Measurements from ENCODE around the gene TXNDC12. TPM values are rescaled to one million over a fixed set of nuclear protein-coding genes. Genes with fewer than 3 reads are reported as not detected.
A peak's percentile ranks its signal among the peaks of the same experiment; 100 is the strongest.

The TXNDC12 gene
- total RNA-seq, 1 experiment from 2014 or later: 77.5 TPM

GRCh38 chr1:52057255-52057654, 2.3 kb upstream of the TXNDC12 start:
- H3K27me3 ChIP-seq (ENCODE audit: control insufficient read depth, insufficient read depth, low read length): no peaks in the 10 kb centered on the region
- H3K4me3 ChIP-seq (ENCODE audit: low read depth in 2 of 2, low read length in 2 of 2): peak overlapping the region; percentile 100
- H3K27ac ChIP-seq (ENCODE audit: low read length): peak overlapping the region; percentile 98
- ChIA-PET POLR2A (no interaction called here), CTCF (no interaction called here)
- TF ChIP-seq TCF7L2 (IDR thresholded peaks at IDR 0.05; ENCODE audit: low read depth, low read length) (no peak), SIN3A (IDR thresholded peaks at IDR 0.05; ENCODE audit: borderline replicate concordance, insufficient read depth, low read depth, low read length) (no peak), REST (IDR thresholded peaks at IDR 0.05; ENCODE audit: insufficient read depth in 1 of 2, low read depth in 2 of 2, low read length in 1 of 2) (no peak), POLR2AphosphoS5 (IDR thresholded peaks at IDR 0.05; ENCODE audit: low read depth, low read length) (no peak), CTCF (IDR thresholded peaks at IDR 0.05) (no peak)
- no peaks in the 10 kb centered on the region for H3K9me3 ChIP-seq (ENCODE audit: control insufficient read depth, insufficient read depth, low read depth, low read length)
- intact Hi-C loops (cut with micrococcal nuclease; ENCODE audit: unreplicated experiment) (no loop called here), in situ Hi-C loops (cut with HindIII; ENCODE audit: low pct_unique_long_range_greater_than_20kb, low sequenced_read_pairs) (no loop called here)
- peaks cover 25% of the 10 kb centered on the region for H3K4me1 ChIP-seq (ENCODE audit: control insufficient read depth, insufficient read depth, low read length)
- H3K36me3 ChIP-seq (ENCODE audit: control insufficient read depth, insufficient read depth, low read length): peaks cover 38% of the 10 kb centered on the region
- DNase-seq (ENCODE audit: low read depth, low spot score): no peak
- no peak for ATAC-seq
- TSS peak; percentile 87 for BruUV-seq (replicated peaks)

GRCh38 chr1:52056937-52057231, 1.9 kb upstream of the TXNDC12 start:
- no peaks in the 10 kb centered on the region for H3K9me3 ChIP-seq (ENCODE audit: control insufficient read depth, insufficient read depth, low read depth, low read length)
- no TSS peak for BruUV-seq (replicated peaks)
- no peak for TF ChIP-seq REST (IDR thresholded peaks at IDR 0.05; ENCODE audit: insufficient read depth in 1 of 2, low read depth in 2 of 2, low read length in 1 of 2)
- DNase-seq (ENCODE audit: low read depth, low spot score): no peak
- intact Hi-C loops (cut with micrococcal nuclease; ENCODE audit: unreplicated experiment) (no loop called here), in situ Hi-C loops (cut with HindIII; ENCODE audit: low pct_unique_long_range_greater_than_20kb, low sequenced_read_pairs) (no loop called here)
- peak overlapping the region; percentile 98 for H3K27ac ChIP-seq (ENCODE audit: low read length)
- ChIA-PET CTCF (no interaction called here), POLR2A (no interaction called here)
- ATAC-seq: no peak
- peak overlapping the region; percentile 100 for H3K4me3 ChIP-seq (ENCODE audit: low read depth in 2 of 2, low read length in 2 of 2)
- peaks cover 38% of the 10 kb centered on the region for H3K36me3 ChIP-seq (ENCODE audit: control insufficient read depth, insufficient read depth, low read length)
- no peaks in the 10 kb centered on the region for H3K27me3 ChIP-seq (ENCODE audit: control insufficient read depth, insufficient read depth, low read length)
- H3K4me1 ChIP-seq (ENCODE audit: control insufficient read depth, insufficient read depth, low read length): peaks cover 25% of the 10 kb centered on the region
